Thoracic aorta (tissue), 2 donors: Measurements from ENCODE around the gene MAP3K5. TPM values are rescaled to one million over a fixed set of nuclear protein-coding genes. Genes with fewer than 3 reads are reported as not detected.
"Not testable (repeated sequence)": the region's sequence is repeated elsewhere in the genome, so short reads cannot be mapped to it uniquely, and the experiment has no call there.

ENCODE experiments used
- ATAC-seq: fragments of 150-250 bp; one replicate; pipeline ENCODE4 v1.8.0; 2017; ENCODE audit warnings: low read depth; ENCODE audit not compliant: insufficient number of reproducible peaks, low FRiP score
- DNase-seq: peaks from one replicate; pipeline ENCODE4 v3.0.0-alpha.2; 2020; ENCODE audit warnings: low spot score
- H3K27ac ChIP-seq, 2 donors: fragments of 200-600 bp; sonication (generic); 1 replicate in 1 of 2; 2 replicates in 1 of 2; pipeline ENCODE4 v1.5.1; 2016; ENCODE audit warnings: mild to moderate bottlenecking in 2 of 2, moderate library complexity in 2 of 2
- H3K27me3 ChIP-seq: fragments of 200-600 bp; sonication (generic); replicated peaks from 2 replicates; pipeline ENCODE4 v1.6.0; 2016; ENCODE audit warnings: mild to moderate bottlenecking; ENCODE audit not compliant: insufficient read depth
- H3K36me3 ChIP-seq: fragments of 200-600 bp; sonication (generic); one replicate; pipeline ENCODE4 v1.5.1; 2016
- H3K4me1 ChIP-seq, 2 donors: fragments of 200-600 bp; sonication (generic); 1 replicate in 1 of 2; 2 replicates in 1 of 2; pipeline versions ENCODE4 v1.5.1 to v1.6.0; 2016; ENCODE audit warnings: low read depth in 2 of 2, mild to moderate bottlenecking in 1 of 2; ENCODE audit not compliant: control insufficient read depth in 1 of 2
- H3K4me3 ChIP-seq: fragments of 200-600 bp; sonication (generic); 2 replicates; pipeline ENCODE4 v1.5.1; 2016; ENCODE audit warnings: mild to moderate bottlenecking
- H3K9me3 ChIP-seq: fragments of 200-600 bp; sonication (generic); 2 replicates; pipeline ENCODE4 v1.5.1; 2016
- total RNA-seq, 2 donors: library from RNA; depleted of rRNA; stranded (reverse); fragments of >200 nt; gene quantifications; one replicate each; pipeline versions ENCODE4 v1.1.0 to v1.2.3, GENCODE V29; 2016
- TF ChIP-seq, protein P1 (sequence below): fragments of 200-600 bp; sonication (generic); IDR thresholded peaks from one replicate; pipeline ENCODE4 v1.5.1; 2019; ENCODE audit warnings: antibody characterized with exemption

The MAP3K5 gene
- total RNA-seq, 2 donors from 2014 or later, result 73.6 to 101 TPM

DNA sequence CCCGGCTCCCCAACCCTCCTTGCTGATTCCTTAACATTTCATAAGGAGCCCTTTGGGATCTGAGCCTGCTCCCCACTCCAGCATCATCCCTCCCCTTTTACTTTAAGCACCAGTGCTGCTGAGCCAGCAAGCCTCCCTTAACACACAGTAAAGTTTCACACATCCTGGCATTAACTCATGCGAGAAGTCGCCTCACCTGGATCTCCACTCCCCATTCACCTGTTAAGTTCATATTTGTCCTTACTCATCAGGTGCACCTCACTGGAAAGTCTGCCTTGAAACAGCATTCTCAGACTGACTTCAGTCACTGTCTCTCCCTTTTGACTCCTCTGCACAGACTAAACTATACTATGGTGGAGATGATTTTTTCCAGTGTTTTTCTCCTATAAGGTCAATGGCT lies 194.2 kb downstream of the MAP3K5 start:
- Histone ChIP-seq H3K4me3 (no peak overlapping the region), H3K4me1 (peaks cover 26 to 52% of the 10 kb centered on the region in 2 donors), H3K27me3 (no peaks in the 10 kb centered on the region), H3K27ac (no peak overlapping the region), H3K9me3 (no peaks in the 10 kb centered on the region), H3K36me3 (peaks cover 14% of the 10 kb centered on the region)
- DNase-seq (no peak), ATAC-seq (no peak)
- TF ChIP-seq, protein P1, sequence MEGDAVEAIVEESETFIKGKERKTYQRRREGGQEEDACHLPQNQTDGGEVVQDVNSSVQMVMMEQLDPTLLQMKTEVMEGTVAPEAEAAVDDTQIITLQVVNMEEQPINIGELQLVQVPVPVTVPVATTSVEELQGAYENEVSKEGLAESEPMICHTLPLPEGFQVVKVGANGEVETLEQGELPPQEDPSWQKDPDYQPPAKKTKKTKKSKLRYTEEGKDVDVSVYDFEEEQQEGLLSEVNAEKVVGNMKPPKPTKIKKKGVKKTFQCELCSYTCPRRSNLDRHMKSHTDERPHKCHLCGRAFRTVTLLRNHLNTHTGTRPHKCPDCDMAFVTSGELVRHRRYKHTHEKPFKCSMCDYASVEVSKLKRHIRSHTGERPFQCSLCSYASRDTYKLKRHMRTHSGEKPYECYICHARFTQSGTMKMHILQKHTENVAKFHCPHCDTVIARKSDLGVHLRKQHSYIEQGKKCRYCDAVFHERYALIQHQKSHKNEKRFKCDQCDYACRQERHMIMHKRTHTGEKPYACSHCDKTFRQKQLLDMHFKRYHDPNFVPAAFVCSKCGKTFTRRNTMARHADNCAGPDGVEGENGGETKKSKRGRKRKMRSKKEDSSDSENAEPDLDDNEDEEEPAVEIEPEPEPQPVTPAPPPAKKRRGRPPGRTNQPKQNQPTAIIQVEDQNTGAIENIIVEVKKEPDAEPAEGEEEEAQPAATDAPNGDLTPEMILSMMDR, result no peak

- Histone ChIP-seq H3K4me3 (no peak overlapping the region), H3K27ac (peak overlapping the region; percentile 56 to 71), H3K27me3 (no peaks in the 10 kb centered on the region), H3K36me3 (peaks cover 45% of the 10 kb centered on the region), H3K4me1 (peaks cover 13 to 28% of the 10 kb centered on the region in 2 donors), H3K9me3 (no peaks in the 10 kb centered on the region)
- ATAC-seq (no peak), DNase-seq (no peak)
- TF ChIP-seq, protein P1, result no peak
Measured at GRCh38 chr6:136594671-136595070, 197.6 kb downstream of the MAP3K5 start.

GRCh38 chr6:136593748-136594490 lies 198.4 kb downstream of the MAP3K5 start:
- Histone ChIP-seq H3K27ac (peak overlapping the region; percentile 56 to 71), H3K36me3 (peaks cover 53% of the 10 kb centered on the region), H3K4me1 (peaks cover 8 to 20% of the 10 kb centered on the region in 2 donors), H3K4me3 (no peak overlapping the region), H3K27me3 (no peaks in the 10 kb centered on the region), H3K9me3 (no peaks in the 10 kb centered on the region)
- ATAC-seq, result peak; percentile 81
- TF ChIP-seq, protein P1, result no peak
- no peak for DNase-seq

DNA sequence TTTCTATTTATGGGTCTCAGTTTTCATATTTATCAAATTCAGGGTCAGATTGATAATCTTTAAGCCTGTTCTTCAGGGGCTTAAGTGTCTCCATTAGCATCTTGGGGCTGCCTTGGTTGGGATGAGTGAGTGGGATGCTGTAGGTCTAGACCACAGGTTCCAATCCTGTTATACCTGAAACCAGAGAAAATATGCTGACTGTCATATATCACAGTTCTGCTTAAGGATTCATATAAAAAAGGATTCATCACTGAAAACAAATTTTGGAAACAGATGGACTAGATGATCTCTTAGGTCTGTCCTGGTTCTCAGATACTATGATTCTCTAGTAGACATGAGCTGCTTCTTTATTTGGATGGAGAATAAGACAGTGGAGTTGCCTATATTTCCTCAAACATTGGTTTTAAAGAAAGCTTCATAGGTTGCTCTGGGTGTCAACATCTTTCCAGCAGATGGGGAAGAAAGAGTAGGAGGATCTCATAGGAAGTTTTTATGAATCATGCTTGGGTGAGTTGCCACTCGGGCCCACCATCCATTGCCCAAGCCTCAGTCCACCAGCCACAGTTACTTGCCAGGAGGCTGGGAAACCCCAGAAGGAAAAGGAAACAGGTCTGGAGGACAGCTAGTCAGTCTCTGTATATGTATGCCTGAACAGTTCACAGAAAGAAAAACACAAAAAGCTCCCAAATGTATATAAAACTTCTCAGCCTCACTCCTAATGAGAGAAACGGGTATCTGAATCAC lies 199.2 kb downstream of the MAP3K5 start:
- Histone ChIP-seq H3K27ac (peak overlapping the region; percentile 56 to 71), H3K36me3 (peaks cover 57% of the 10 kb centered on the region)

DNA sequence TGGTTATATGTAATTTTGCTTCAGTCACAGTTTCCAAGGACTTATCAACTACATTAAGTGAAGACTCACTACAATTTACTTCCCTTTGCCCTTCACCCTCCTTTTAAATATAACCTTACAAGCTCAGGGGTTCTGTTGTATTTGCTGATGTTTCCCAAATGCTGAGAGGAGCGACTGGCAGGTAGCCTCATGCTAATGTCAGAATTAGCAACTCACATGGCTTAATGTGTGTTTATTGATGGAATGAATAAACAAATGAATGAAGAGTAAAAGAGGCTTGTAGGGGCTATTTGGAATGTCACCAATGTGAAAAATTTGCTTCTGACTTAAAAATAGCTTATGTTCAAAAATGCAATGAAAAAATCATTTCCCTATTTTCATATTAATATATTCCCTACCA lies 200.7 kb downstream of the MAP3K5 start:
- TF ChIP-seq, protein P1, result no peak
- Histone ChIP-seq H3K4me3 (no peak overlapping the region), H3K27ac (no peak overlapping the region), H3K36me3 (peaks cover 55% of the 10 kb centered on the region), H3K27me3 (no peaks in the 10 kb centered on the region), H3K9me3 (no peaks in the 10 kb centered on the region), H3K4me1 (peaks cover 16 to 30% of the 10 kb centered on the region in 2 donors)
- DNase-seq (no peak), ATAC-seq (no peak)

More for the DNA sequence above, 199.2 kb downstream of the MAP3K5 start:
- ATAC-seq, result no peak
- TF ChIP-seq, protein P1, result no peak
- Histone ChIP-seq H3K9me3 (no peaks in the 10 kb centered on the region), H3K4me3 (no peak overlapping the region), H3K27me3 (no peaks in the 10 kb centered on the region), H3K4me1 (peaks cover 8 to 16% of the 10 kb centered on the region in 2 donors)
- DNase-seq, result no peak

GRCh38 chr6:136590846-136591245 lies 201.4 kb downstream of the MAP3K5 start:
- not testable (repeated sequence) for H3K4me3 ChIP-seq, H3K27ac ChIP-seq, DNase-seq, ATAC-seq, H3K9me3 ChIP-seq, H3K27me3 ChIP-seq
- peaks cover 20 to 36% of the 10 kb centered on the region in 2 donors for H3K4me1 ChIP-seq
- H3K36me3 ChIP-seq, result peaks cover 48% of the 10 kb centered on the region
